LNCAP (cell line): ENCODE measurements around the gene VANGL2.

Experiments
- CTCF ChIP-seq: fragments of 450-650 bp; IDR thresholded peaks from 2 replicates; pipeline ENCODE4 v1.5.1; 2017; ENCODE audit warnings: mild to moderate bottlenecking

Gene VANGL2

GRCh38 chr1:160365325-160365724 lies 35.0 kb upstream of the VANGL2 start:
- TF ChIP-seq CTCF = no peak

GRCh38 chr1:160366731-160367515 lies 33.4 kb upstream of the VANGL2 start, which contains the start of gene NHLH1:
Gene NHLH1 (plus strand): TSS chr1:160367071. CDS start chr1:160370732, 3,661 bp downstream.
- no peak for TF ChIP-seq CTCF

DNA sequence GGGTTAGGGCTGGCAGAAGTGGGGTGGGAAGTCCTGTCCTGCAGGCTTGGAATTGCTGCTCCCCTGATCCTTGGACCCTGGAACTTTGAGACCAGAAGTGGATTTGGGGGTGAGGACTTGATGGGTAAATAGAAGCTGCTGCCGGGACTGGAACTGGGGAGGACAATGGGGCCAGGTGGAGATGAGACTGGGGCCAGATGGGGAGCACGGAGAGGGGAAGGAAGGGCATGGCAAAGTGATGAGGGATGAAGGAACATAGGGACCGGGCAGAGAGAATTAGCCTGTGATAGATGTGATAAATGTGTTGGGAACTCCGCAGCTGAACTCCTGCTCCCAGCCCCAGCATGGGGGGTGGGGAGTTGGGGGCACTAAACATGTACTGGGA lies 32.9 kb upstream of the VANGL2 start:
- TF ChIP-seq CTCF = no peak

DNA sequence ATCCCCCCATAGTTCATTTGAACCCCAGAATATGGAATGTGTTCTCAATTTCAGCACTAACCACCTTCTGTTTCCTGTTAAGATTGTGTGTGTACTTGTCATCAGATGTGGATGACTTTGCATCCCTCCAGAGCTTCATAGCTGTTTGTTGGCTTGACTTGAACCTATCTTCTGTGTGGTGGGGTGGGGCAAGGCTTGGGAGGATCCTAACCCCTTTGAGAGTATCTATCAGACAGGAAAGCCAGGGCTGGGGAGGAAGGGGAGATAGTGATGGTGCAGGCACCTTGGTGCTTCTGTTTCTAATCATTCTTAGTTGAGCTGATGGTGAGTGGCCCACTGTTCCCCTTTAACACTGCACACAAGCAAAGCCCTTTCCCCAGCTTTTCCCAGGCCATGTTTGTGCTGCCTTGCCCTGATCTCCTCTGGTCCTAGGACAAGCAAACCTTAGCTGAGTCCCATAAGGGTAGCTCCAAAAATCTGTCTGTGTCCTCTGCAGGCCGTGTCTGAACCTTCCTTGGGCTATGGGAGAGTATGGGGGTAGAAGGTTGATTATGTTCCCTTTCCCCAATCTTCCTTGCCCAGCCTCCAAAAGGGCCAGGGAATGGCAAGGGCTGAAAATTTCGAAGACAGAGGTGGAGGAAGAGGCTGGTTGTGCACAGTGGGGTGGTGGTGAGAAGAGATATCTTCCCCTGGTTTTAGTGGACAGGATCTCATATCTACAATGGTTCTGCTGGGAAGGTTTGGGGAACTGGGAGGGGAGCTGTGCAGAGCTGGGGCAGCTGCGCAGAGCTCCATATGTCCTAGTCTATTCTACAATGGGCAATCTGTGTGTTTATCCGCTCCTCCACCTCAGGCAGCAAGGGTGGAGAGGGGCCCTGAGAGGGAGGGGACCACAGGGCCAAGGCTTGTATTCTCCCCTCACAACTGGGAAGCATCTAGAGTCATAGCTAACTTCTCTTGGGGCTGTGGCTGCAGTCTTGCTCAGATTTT lies 32.1 kb upstream of the VANGL2 start:
- TF ChIP-seq CTCF = no peak

DNA sequence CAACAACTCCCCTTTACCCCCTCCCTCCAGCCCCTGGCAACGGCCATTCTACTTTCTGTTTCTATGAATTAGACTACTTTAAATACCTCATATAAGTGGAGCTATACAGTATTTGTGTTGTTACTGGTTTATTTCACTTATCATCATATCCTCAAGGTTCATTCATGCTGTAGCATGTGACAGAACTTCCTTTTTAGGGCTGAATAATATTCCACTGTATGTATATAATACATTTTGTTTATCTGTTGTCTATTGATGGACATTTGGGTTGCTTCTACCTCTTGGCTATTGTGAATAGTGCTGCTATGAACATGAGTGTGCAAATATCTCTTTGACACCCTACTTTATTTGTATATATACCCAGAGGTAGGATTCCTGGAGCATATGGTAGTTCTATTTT lies 31.3 kb upstream of the VANGL2 start:
- TF ChIP-seq CTCF = no peak

DNA sequence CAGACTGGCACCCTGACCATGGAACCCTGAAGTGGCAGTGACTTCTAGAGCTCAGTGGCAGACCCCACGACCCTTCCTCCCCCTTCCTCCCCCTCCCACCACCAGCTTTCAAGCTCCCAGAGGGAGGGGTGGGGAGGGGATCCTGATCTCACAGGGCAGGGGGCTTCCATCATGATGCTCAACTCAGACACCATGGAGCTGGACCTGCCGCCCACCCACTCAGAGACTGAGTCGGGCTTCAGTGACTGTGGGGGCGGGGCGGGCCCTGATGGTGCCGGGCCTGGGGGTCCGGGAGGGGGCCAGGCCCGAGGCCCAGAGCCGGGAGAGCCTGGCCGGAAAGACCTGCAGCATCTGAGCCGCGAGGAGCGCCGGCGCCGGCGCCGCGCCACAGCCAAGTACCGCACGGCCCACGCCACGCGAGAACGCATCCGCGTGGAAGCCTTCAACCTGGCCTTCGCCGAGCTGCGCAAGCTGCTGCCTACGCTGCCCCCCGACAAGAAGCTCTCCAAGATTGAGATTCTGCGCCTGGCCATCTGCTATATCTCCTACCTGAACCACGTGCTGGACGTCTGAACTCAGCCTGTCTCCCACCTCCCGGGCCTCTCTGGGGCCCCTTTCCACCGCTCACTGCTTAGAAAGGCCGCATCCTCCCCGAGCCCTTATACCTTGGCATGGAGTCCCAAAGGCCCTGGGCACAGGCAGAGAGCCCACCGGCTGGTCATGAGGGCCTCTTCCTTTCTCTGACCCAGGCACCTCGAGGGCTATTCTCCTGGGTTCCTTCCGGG lies 29.6 kb upstream of the VANGL2 start:
- TF ChIP-seq CTCF = no peak

GRCh38 chr1:160371346-160371631 lies 29.1 kb upstream of the VANGL2 start:
- TF ChIP-seq CTCF = no peak
